Stimulated activated CD8-positive, alpha-beta memory T cell treated with anti-CD3 and anti-CD28 coated beads, Interleukin-12 subunit alpha, Interleukin-12 subunit beta, amount 100 ng/mL, for 24 hours (primary cell): Measurements from ENCODE around the gene TK2.
A peak's percentile ranks its signal among the peaks of the same experiment; 100 is the strongest.
"Not testable (repeated sequence)": the region's sequence is repeated elsewhere in the genome, so short reads cannot be mapped to it uniquely, and the experiment has no call there.

Source experiments
- DNase-seq: peaks from one replicate; pipeline ENCODE4 v3.0.0-alpha.2; 2020; ENCODE audit errors: extremely low read depth

Gene TK2

GRCh38 chr16:66574081-66574480 lies 24.2 kb upstream of the TK2 start:
- no peak for DNase-seq

- no peak for DNase-seq
Measured at GRCh38 chr16:66572356-66572755, 22.4 kb upstream of the TK2 start.

- no peak for DNase-seq
Measured at GRCh38 chr16:66569827-66570405, 20.0 kb upstream of the TK2 start.

- DNase-seq = no peak
Measured at GRCh38 chr16:66569131-66569530, 19.2 kb upstream of the TK2 start.

GRCh38 chr16:66568355-66568754 lies 18.4 kb upstream of the TK2 start:
- no peak for DNase-seq

GRCh38 chr16:66567270-66567669 lies 17.3 kb upstream of the TK2 start:
- DNase-seq = not testable (repeated sequence)

- no peak for DNase-seq
Measured at GRCh38 chr16:66566051-66566901, 16.4 kb upstream of the TK2 start, which contains the start of gene CMTM1. Gene CMTM1, plus strand, starts transcription at chr16:66566439. Its CDS starts 75 bp downstream, at chr16:66566514.

GRCh38 chr16:66563574-66564334 lies 13.8 kb upstream of the TK2 start:
- DNase-seq = no peak

GRCh38 chr16:66562986-66563385 lies 13.1 kb upstream of the TK2 start:
- no peak for DNase-seq

GRCh38 chr16:66562409-66562808 lies 12.5 kb upstream of the TK2 start:
- DNase-seq = no peak

GRCh38 chr16:66561381-66562080 lies 11.6 kb upstream of the TK2 start:
- no peak for DNase-seq

- no peak for DNase-seq
Measured at GRCh38 chr16:66560107-66560506, 10.2 kb upstream of the TK2 start.

GRCh38 chr16:66554495-66554894 lies 4.6 kb upstream of the TK2 start:
- no peak for DNase-seq

GRCh38 chr16:66554021-66554420 lies 4.1 kb upstream of the TK2 start:
- DNase-seq = no peak

GRCh38 chr16:66553223-66553622 lies 3.3 kb upstream of the TK2 start:
- DNase-seq = no peak

GRCh38 chr16:66552286-66553177 lies 2.6 kb upstream of the TK2 start, which contains the start of gene CKLF:
Gene CKLF, plus strand, starts transcription at chr16:66552576. Its CDS starts 140 bp downstream, at chr16:66552716.
- DNase-seq = peak; percentile 82

- no peak for DNase-seq
Measured at GRCh38 chr16:66551788-66552285, 1.9 kb upstream of the TK2 start.

- peak; percentile 25 for DNase-seq
Measured at GRCh38 chr16:66551348-66551759, 1.4 kb upstream of the TK2 start.

- no peak for DNase-seq
Measured at GRCh38 chr16:66548868-66549267, 1.1 kb downstream of the TK2 start.

GRCh38 chr16:66548068-66548467 lies 1.9 kb downstream of the TK2 start:
- no peak for DNase-seq
